ENCODE measurements around the gene ZNF502. TPM values are rescaled to one million over a fixed set of nuclear protein-coding genes. Genes with fewer than 3 reads are reported as not detected.
"Not testable (repeated sequence)": the region's sequence is repeated elsewhere in the genome, so short reads cannot be mapped to it uniquely, and the experiment has no call there.

ZNF502 gene
- 2.0 and 3.2 TPM in 2 replicates for polyA plus RNA-seq (2011; rRNA removed)
- polyA minus RNA-seq (2011; rRNA and poly(A)+ RNA removed) = 1.6 and 2.4 TPM in 2 replicates

GRCh38 chr3:44712455-44713075 is at the start of gene ZNF502:
TSS of gene ZNF502 (plus strand) at chr3:44712660. CDS start at chr3:44720262, 7,602 bp downstream.
- ChIA-PET CTCF (interaction anchor here (0.7 to 2.4 kb wide), 5 partner anchors 16 to 202 kb away, joined by 3 to 9 read pairs (median 4); partner anchors contain the start of gene ZNF501), POLR2A (interaction anchor here (1.0 kb wide), 1 partner anchor 17 kb away, joined by 3 read pairs; the partner anchor contains the start of gene ZNF501)
- H3K27me3 ChIP-seq (ENCODE audit: control insufficient read depth, insufficient read depth, low read length) = no peaks in the 10 kb centered on the region
- TF ChIP-seq CTCF (IDR thresholded peaks at IDR 0.05; ENCODE audit: insufficient read depth, low read depth, low read length) = peak; percentile 49
- no peaks in the 10 kb centered on the region for H3K36me3 ChIP-seq (ENCODE audit: control insufficient read depth, insufficient read depth, low read length)
- peak within 1 kb of the TSS; percentile 73 for H3K4me3 ChIP-seq (ENCODE audit: low read depth, low read length)
- peak; percentile 33 for DNase-seq (ENCODE audit: low read depth)

- CTCF ChIA-PET = no interaction called here
- TF ChIP-seq CTCF (IDR thresholded peaks at IDR 0.05; ENCODE audit: insufficient read depth, low read depth, low read length) = no peak
- no peak for DNase-seq (ENCODE audit: low read depth)
- POLR2A ChIA-PET = no interaction called here
- Histone ChIP-seq H3K4me3 (ENCODE audit: low read depth, low read length) (no peak overlapping the region), H3K36me3 (ENCODE audit: control insufficient read depth, insufficient read depth, low read length) (peaks cover 4% of the 10 kb centered on the region), H3K27me3 (ENCODE audit: control insufficient read depth, insufficient read depth, low read length) (no peaks in the 10 kb centered on the region)
These were observed 47.3 kb upstream of the ZNF502 start for GRCh38 chr3:44665173-44665572.

GRCh38 chr3:44666346-44666745 is 46.1 kb upstream of the ZNF502 start:
- H3K27me3 ChIP-seq (ENCODE audit: control insufficient read depth, insufficient read depth, low read length) = no peaks in the 10 kb centered on the region
- DNase-seq (ENCODE audit: low read depth) = no peak
- POLR2A ChIA-PET = no interaction called here
- TF ChIP-seq CTCF (IDR thresholded peaks at IDR 0.05; ENCODE audit: insufficient read depth, low read depth, low read length) = no peak
- no peak overlapping the region for H3K4me3 ChIP-seq (ENCODE audit: low read depth, low read length)
- CTCF ChIA-PET = no interaction called here
- no peaks in the 10 kb centered on the region; the same call in none of the 2 replicates for H3K36me3 ChIP-seq (ENCODE audit: control insufficient read depth, insufficient read depth, low read length)

GRCh38 chr3:44669760-44670159 is 42.7 kb upstream of the ZNF502 start:
- ChIA-PET CTCF (no interaction called here), POLR2A (no interaction called here)
- no peaks in the 10 kb centered on the region; the same call in 1 of the 2 replicates for H3K36me3 ChIP-seq (ENCODE audit: control insufficient read depth, insufficient read depth, low read length)
- no peak overlapping the region for H3K4me3 ChIP-seq (ENCODE audit: low read depth, low read length)
- no peak for DNase-seq (ENCODE audit: low read depth)
- TF ChIP-seq CTCF (IDR thresholded peaks at IDR 0.05; ENCODE audit: insufficient read depth, low read depth, low read length) = no peak
- H3K27me3 ChIP-seq (ENCODE audit: control insufficient read depth, insufficient read depth, low read length) = no peaks in the 10 kb centered on the region

- DNase-seq (ENCODE audit: low read depth); H3K27me3 ChIP-seq (ENCODE audit: control insufficient read depth, insufficient read depth, low read length); H3K4me3 ChIP-seq (ENCODE audit: low read depth, low read length); POLR2A ChIA-PET; H3K36me3 ChIP-seq (ENCODE audit: control insufficient read depth, insufficient read depth, low read length): not testable (repeated sequence)
- CTCF ChIA-PET = interaction anchor here (0.6 kb wide), 1 partner anchor 97 kb away, joined by 5 read pairs; no protein-coding TSS in a partner anchor
These were observed 39.0 kb upstream of the ZNF502 start for GRCh38 chr3:44673466-44673865.

GRCh38 chr3:44674211-44674610 is 38.2 kb upstream of the ZNF502 start:
- CTCF ChIA-PET = no interaction called here
- DNase-seq (ENCODE audit: low read depth) = no peak
- POLR2A ChIA-PET = no interaction called here

More at GRCh38 chr3:44674211-44674610, 38.2 kb upstream of the ZNF502 start:
- Histone ChIP-seq H3K36me3 (ENCODE audit: control insufficient read depth, insufficient read depth, low read length) (no peaks in the 10 kb centered on the region; the same call in 1 of the 2 replicates), H3K4me3 (ENCODE audit: low read depth, low read length) (no peak overlapping the region), H3K27me3 (ENCODE audit: control insufficient read depth, insufficient read depth, low read length) (no peaks in the 10 kb centered on the region)
- no peak for TF ChIP-seq CTCF (IDR thresholded peaks at IDR 0.05; ENCODE audit: insufficient read depth, low read depth, low read length)

Data from BJ (cell line).